Suprapubic skin (tissue), 4 donors: ENCODE results near the gene CDHR5. TPM values are rescaled to one million over a fixed set of nuclear protein-coding genes. Genes with fewer than 3 reads are reported as not detected.

ENCODE experiments used
- DNase-seq, 2 donors: peaks; one replicate each; pipeline ENCODE4 v3.0.0-alpha.2; 2019; ENCODE audit warnings: low spot score in 2 of 2
- H3K27ac ChIP-seq: fragments of 200-600 bp; sonication (generic); one replicate; pipeline ENCODE4 v1.5.1; 2019
- H3K27me3 ChIP-seq: fragments of 200-600 bp; sonication (generic); one replicate; pipeline ENCODE4 v1.5.1; 2019
- H3K36me3 ChIP-seq: fragments of 200-600 bp; sonication (generic); one replicate; pipeline ENCODE4 v1.5.1; 2019
- H3K4me1 ChIP-seq: fragments of 200-600 bp; sonication (generic); one replicate; pipeline ENCODE4 v1.5.1; 2019
- H3K4me3 ChIP-seq: fragments of 200-600 bp; sonication (generic); one replicate; pipeline ENCODE4 v1.5.1; 2019; ENCODE audit warnings: mild to moderate bottlenecking
- H3K9me3 ChIP-seq: fragments of 200-600 bp; sonication (generic); one replicate; pipeline ENCODE4 v1.5.1; 2019
- EP300 ChIP-seq: sonication (generic); formaldehyde crosslinking; IDR thresholded peaks from one replicate; pipeline ENCODE4 v1.6.1; 2017; ENCODE audit warnings: antibody characterized with exemption
- POLR2A ChIP-seq, 2 donors: fragments of 450-650 bp; IDR thresholded peaks; one replicate each; pipeline ENCODE4 v1.6.1; 2017; ENCODE audit warnings: antibody characterized with exemption in 2 of 2, mild to moderate bottlenecking in 2 of 2, moderate library complexity in 2 of 2
- POLR2AphosphoS5 ChIP-seq, 3 donors: sonication (generic); formaldehyde crosslinking; IDR thresholded peaks; one replicate each; pipeline ENCODE4 v1.6.1; 2017; ENCODE audit warnings: antibody characterized with exemption in 3 of 3
- WGBS: methylation state at CpG from one replicate; pipeline ENCODE4 v1.1.5; 2018; 5-methylcytosine and 5-hydroxymethylcytosine counted together
- total RNA-seq, 4 donors: library from RNA; depleted of rRNA; stranded (reverse); fragments of >200 nt; gene quantifications; one replicate each; pipeline ENCODE4 v1.1.0, GENCODE V29; 2016
- TF ChIP-seq, protein P1 (sequence below), 2 donors: fragments of 200-600 bp in 1 of 2; fragments of 450-650 bp in 1 of 2; sonication (generic) in 1 of 2; IDR thresholded peaks; one replicate each; pipeline ENCODE4 v1.5.1; 2016 to 2019; ENCODE audit warnings: antibody characterized with exemption in 2 of 2, mild to moderate bottlenecking in 1 of 2, moderate library complexity in 1 of 2

Gene CDHR5, protein sequence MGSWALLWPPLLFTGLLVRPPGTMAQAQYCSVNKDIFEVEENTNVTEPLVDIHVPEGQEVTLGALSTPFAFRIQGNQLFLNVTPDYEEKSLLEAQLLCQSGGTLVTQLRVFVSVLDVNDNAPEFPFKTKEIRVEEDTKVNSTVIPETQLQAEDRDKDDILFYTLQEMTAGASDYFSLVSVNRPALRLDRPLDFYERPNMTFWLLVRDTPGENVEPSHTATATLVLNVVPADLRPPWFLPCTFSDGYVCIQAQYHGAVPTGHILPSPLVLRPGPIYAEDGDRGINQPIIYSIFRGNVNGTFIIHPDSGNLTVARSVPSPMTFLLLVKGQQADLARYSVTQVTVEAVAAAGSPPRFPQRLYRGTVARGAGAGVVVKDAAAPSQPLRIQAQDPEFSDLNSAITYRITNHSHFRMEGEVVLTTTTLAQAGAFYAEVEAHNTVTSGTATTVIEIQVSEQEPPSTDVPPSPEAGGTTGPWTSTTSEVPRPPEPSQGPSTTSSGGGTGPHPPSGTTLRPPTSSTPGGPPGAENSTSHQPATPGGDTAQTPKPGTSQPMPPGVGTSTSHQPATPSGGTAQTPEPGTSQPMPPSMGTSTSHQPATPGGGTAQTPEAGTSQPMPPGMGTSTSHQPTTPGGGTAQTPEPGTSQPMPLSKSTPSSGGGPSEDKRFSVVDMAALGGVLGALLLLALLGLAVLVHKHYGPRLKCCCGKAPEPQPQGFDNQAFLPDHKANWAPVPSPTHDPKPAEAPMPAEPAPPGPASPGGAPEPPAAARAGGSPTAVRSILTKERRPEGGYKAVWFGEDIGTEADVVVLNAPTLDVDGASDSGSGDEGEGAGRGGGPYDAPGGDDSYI
- total RNA-seq = 1 to 10 TPM in 1 of 4 donors, under 1 TPM in 1, not detected in 2; 0.53 to 1.1 TPM

DNA sequence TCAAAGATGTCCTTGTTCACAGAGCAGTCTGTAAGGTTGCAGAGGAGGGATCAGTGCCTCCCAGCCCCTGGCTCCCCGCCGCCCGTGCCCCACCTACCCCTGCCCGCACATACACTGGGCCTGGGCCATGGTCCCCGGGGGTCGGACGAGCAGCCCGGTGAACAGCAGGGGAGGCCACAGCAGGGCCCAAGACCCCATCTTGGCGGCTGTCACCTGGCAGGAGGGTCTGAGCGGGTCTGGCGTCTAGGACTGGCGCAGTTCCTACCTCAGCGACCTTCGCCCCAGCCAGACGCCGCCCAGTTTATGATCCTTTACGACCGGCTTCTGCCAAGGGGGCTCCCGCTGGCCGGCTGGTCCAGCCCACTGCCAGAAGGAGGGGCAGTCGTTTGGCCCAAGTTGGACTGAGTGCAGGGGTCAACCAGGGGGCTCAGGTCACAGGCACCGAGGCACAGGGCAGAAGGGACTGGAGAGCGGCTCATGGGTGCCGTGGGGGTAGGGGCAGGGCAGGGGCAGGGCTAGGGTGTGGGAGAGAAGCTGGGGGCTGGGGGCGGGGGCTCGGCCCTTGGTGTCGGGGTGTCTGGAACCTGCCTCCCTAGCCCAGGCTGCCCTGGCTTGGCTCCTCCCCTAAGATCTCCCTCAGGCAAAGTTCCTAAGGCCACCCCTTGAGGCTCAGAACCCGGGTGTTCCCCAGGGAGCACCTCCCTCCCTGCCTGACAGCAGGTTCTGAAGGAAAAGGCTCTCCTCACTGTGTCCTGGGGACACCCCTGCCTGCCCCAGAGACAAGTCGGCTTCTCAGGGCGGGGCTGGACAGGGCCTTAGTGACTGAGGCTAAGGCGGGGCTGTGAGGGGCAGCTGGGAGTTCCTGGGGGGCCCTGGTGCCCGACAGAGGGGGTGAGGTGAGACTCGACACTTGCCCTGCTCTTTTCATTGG is at the start of gene CDHR5:
Gene CDHR5 (minus strand): TSS at position 251 of the 931 bp plus-strand sequence. CDS start 53 bp downstream, at position 198.
- peaks cover 9% of the 10 kb centered on the region for H3K4me1 ChIP-seq
- no peak for DNase-seq
- 79% methylated on average over 20 of the region's 33 CpGs for WGBS
- H3K27ac ChIP-seq = no peak within 1 kb of the TSS
- no peak within 1 kb of the TSS for H3K4me3 ChIP-seq
- no peaks in the 10 kb centered on the region for H3K36me3 ChIP-seq
- no peaks in the 10 kb centered on the region for H3K9me3 ChIP-seq
- peaks cover 35% of the 10 kb centered on the region for H3K27me3 ChIP-seq
- TF ChIP-seq POLR2AphosphoS5 (IDR thresholded peaks at IDR 0.05) (no peak), EP300 (no peak), POLR2A (IDR thresholded peaks at IDR 0.05) (no peak)
- TF ChIP-seq, protein P1, sequence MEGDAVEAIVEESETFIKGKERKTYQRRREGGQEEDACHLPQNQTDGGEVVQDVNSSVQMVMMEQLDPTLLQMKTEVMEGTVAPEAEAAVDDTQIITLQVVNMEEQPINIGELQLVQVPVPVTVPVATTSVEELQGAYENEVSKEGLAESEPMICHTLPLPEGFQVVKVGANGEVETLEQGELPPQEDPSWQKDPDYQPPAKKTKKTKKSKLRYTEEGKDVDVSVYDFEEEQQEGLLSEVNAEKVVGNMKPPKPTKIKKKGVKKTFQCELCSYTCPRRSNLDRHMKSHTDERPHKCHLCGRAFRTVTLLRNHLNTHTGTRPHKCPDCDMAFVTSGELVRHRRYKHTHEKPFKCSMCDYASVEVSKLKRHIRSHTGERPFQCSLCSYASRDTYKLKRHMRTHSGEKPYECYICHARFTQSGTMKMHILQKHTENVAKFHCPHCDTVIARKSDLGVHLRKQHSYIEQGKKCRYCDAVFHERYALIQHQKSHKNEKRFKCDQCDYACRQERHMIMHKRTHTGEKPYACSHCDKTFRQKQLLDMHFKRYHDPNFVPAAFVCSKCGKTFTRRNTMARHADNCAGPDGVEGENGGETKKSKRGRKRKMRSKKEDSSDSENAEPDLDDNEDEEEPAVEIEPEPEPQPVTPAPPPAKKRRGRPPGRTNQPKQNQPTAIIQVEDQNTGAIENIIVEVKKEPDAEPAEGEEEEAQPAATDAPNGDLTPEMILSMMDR (IDR thresholded peaks at IDR 0.05) = no peak

DNA sequence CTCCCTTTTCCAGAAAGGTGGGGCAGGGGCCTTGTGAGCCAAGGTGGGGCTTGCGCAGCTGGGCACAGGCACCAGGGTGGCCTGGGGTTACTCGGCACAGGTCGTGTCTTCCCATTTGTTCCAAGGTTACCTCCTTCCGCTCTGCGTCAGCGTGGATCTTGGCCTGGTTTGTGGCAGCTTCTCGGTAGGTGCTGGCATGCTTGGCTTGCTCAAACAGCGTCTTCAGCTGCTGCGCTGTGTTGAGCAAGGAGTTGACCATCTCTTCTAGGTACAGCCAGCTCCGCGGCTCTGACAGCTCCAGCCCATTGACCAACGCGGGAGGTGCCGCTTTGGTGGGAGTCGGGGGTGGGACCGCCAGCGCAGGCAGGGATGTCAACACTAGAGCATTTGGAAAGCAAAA is 49.7 kb upstream of the CDHR5 start:
- Histone ChIP-seq H3K9me3 (no peaks in the 10 kb centered on the region), H3K27me3 (no peaks in the 10 kb centered on the region), H3K27ac (no peak overlapping the region), H3K4me3 (no peak overlapping the region), H3K36me3 (peaks cover 77% of the 10 kb centered on the region), H3K4me1 (no peaks in the 10 kb centered on the region)
- WGBS = 92% methylated on average over 17 of the region's 17 CpGs
- TF ChIP-seq EP300 (no peak), POLR2AphosphoS5 (IDR thresholded peaks at IDR 0.05) (no peak), POLR2A (IDR thresholded peaks at IDR 0.05) (no peak)
- TF ChIP-seq, protein P1 (IDR thresholded peaks at IDR 0.05) = no peak
- DNase-seq = no peak

DNA sequence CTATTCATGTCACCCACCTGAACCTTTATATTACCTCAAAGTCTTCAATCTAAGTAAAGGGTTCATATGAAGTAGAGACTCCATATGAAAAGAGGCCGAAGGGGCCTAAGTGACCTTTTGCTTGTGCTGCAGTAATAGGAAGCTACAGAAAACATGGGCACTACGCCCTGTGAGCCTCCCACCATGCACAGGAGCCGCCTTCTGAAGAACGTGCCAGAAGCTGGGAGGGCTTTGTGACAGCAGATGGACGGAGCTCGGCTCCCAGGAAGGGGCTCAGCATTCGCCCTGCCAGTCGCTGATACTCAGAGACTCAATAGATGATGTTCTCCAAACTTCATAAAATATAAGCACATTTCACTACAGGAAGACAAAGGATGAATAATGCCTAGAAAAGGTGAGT is 49.1 kb upstream of the CDHR5 start:
- no peak overlapping the region for H3K4me3 ChIP-seq
- H3K4me1 ChIP-seq = no peaks in the 10 kb centered on the region
- no peak for TF ChIP-seq POLR2AphosphoS5 (IDR thresholded peaks at IDR 0.05)
- TF ChIP-seq, protein P1 (IDR thresholded peaks at IDR 0.05) = no peak
- TF ChIP-seq POLR2A (IDR thresholded peaks at IDR 0.05) = no peak
- no peak for TF ChIP-seq EP300
- DNase-seq = no peak
- no peaks in the 10 kb centered on the region for H3K9me3 ChIP-seq
- H3K27me3 ChIP-seq = no peaks in the 10 kb centered on the region
- 90% methylated on average over 8 of the region's 8 CpGs for WGBS
- peaks cover 73% of the 10 kb centered on the region for H3K36me3 ChIP-seq
- H3K27ac ChIP-seq = no peak overlapping the region

DNA sequence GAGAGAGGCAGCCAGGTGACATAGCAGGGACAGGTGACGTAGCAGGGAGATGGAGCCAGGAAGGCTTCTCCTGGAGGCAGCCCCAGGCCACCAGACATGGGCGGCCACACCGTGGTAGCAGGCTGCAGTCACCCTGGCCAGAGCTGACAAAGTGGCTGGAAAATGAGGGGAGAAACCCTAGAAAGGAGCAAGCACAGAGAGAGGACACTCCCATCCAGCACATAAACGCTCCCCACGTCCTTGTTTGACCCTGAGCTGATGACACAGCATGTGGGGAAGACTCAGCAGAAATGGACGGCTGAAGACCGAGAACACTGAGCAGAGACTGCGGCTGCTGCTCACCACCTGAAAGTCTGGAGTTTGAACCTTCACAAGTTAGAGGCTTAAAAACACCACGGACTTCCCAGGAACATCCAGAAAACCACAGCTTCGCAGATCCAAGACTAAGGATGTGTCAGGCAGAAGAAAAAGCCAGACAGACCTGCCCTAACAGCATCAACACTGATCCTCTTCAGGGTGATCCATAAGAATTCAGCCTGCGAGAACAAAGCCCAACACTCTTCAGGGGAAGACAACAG is 41.0 kb upstream of the CDHR5 start:
- peaks cover 14% of the 10 kb centered on the region for H3K36me3 ChIP-seq
- no peaks in the 10 kb centered on the region for H3K9me3 ChIP-seq
- peak overlapping the region; percentile 45 for H3K27ac ChIP-seq
- no peak overlapping the region for H3K4me3 ChIP-seq
- 42% methylated on average over 11 of the region's 11 CpGs for WGBS
- H3K4me1 ChIP-seq = peaks cover 11% of the 10 kb centered on the region
- no peak for TF ChIP-seq POLR2A (IDR thresholded peaks at IDR 0.05)
- no peak for TF ChIP-seq EP300
- TF ChIP-seq, protein P1 (IDR thresholded peaks at IDR 0.05) = no peak
- TF ChIP-seq POLR2AphosphoS5 (IDR thresholded peaks at IDR 0.05) = no peak
- DNase-seq = no peak
- no peaks in the 10 kb centered on the region for H3K27me3 ChIP-seq
